Body of pancreas (tissue), 4 donors: ENCODE data around the gene LTBP1.

Experiments
- POLR2A ChIP-seq, 3 donors: fragments of 450-650 bp; IDR thresholded peaks; one replicate each; pipeline ENCODE4 v1.6.1; 2016; ENCODE audit warnings: antibody characterized with exemption in 3 of 3, mild to moderate bottlenecking in 2 of 3
- TF ChIP-seq, protein P1 (sequence below), 7 experiments: fragments of 450-650 bp in 4 of 7; fragments of 200-600 bp in 3 of 7; sonication (generic) in 3 of 7; IDR thresholded peaks; one replicate each; pipeline ENCODE4 v1.5.1; 2016 to 2019; ENCODE audit warnings: antibody characterized with exemption in 7 of 7

DNA sequence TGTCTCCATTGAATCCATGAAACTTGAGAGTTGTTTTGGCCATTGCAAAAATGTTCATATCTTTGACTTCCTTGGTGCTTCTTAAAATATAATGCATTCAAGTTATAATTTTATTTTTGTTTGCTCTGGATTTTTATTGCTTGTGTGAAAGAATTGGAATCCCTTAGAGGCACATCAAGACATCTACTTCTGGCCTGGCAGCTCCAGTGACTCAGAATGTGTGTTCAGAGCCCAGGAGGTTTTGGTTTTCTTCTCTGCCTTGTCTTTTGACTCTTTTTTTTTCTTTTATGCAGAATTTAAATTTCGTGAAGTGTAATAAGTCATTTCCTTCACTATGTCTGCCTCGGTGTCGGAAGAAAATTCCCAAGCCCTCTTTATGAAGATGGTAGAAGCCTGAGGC, 180.2 kb downstream of the LTBP1 start:
- TF ChIP-seq, protein P1, sequence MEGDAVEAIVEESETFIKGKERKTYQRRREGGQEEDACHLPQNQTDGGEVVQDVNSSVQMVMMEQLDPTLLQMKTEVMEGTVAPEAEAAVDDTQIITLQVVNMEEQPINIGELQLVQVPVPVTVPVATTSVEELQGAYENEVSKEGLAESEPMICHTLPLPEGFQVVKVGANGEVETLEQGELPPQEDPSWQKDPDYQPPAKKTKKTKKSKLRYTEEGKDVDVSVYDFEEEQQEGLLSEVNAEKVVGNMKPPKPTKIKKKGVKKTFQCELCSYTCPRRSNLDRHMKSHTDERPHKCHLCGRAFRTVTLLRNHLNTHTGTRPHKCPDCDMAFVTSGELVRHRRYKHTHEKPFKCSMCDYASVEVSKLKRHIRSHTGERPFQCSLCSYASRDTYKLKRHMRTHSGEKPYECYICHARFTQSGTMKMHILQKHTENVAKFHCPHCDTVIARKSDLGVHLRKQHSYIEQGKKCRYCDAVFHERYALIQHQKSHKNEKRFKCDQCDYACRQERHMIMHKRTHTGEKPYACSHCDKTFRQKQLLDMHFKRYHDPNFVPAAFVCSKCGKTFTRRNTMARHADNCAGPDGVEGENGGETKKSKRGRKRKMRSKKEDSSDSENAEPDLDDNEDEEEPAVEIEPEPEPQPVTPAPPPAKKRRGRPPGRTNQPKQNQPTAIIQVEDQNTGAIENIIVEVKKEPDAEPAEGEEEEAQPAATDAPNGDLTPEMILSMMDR (IDR thresholded peaks at IDR 0.05) = no peak
- TF ChIP-seq POLR2A (IDR thresholded peaks at IDR 0.05) = no peak
